8988T (cell line): Measurements from ENCODE around the gene PPP1R12B.
"Not testable (repeated sequence)": the region's sequence is repeated elsewhere in the genome, so short reads cannot be mapped to it uniquely, and the experiment has no call there.

Experiments used
- DNase-seq: peaks from one replicate; pipeline ENCODE4 v3.0.0; 2011

PPP1R12B gene

GRCh38 chr1:202565890-202566602, 217.5 kb downstream of the PPP1R12B start:
- DNase-seq, result no peak

- DNase-seq, result no peak
Observed at GRCh38 chr1:202567738-202568137, 219.2 kb downstream of the PPP1R12B start.

- DNase-seq, result no peak
Observed at GRCh38 chr1:202568410-202568809, 219.9 kb downstream of the PPP1R12B start.

GRCh38 chr1:202568826-202569225, 220.3 kb downstream of the PPP1R12B start:
- DNase-seq, result no peak

GRCh38 chr1:202569393-202570322, 221.2 kb downstream of the PPP1R12B start:
- DNase-seq, result no peak

GRCh38 chr1:202571719-202572339, 223.3 kb downstream of the PPP1R12B start:
- no peak for DNase-seq

- no peak for DNase-seq
Observed at GRCh38 chr1:202572867-202573266, 224.4 kb downstream of the PPP1R12B start.

GRCh38 chr1:202575918-202576653, 227.6 kb downstream of the PPP1R12B start:
- no peak for DNase-seq

- no peak for DNase-seq
Observed at GRCh38 chr1:202576816-202577215, 228.3 kb downstream of the PPP1R12B start.

- no peak for DNase-seq
Observed at GRCh38 chr1:202577381-202577780, 228.9 kb downstream of the PPP1R12B start.

GRCh38 chr1:202578001-202578504, 229.6 kb downstream of the PPP1R12B start:
- no peak for DNase-seq

- no peak for DNase-seq
Observed at GRCh38 chr1:202578565-202578964, 230.1 kb downstream of the PPP1R12B start.

- DNase-seq, result no peak
Observed at GRCh38 chr1:202579806-202580205, 231.3 kb downstream of the PPP1R12B start.

- no peak for DNase-seq
Observed at GRCh38 chr1:202580619-202581018, 232.1 kb downstream of the PPP1R12B start.

GRCh38 chr1:202582350-202582749, 233.9 kb downstream of the PPP1R12B start:
- DNase-seq, result not testable (repeated sequence)

- DNase-seq, result no peak
Observed at GRCh38 chr1:202584707-202585589, 236.4 kb downstream of the PPP1R12B start.

GRCh38 chr1:202585590-202585933, 237.1 kb downstream of the PPP1R12B start:
- DNase-seq, result no peak

GRCh38 chr1:202586018-202586821, 237.7 kb downstream of the PPP1R12B start:
- DNase-seq, result no peak

- DNase-seq, result no peak
Observed at GRCh38 chr1:202586871-202587270, 238.4 kb downstream of the PPP1R12B start.

GRCh38 chr1:202587859-202588485, 239.5 kb downstream of the PPP1R12B start:
- no peak for DNase-seq
